Ovary (tissue), 10 donors: ENCODE data around the gene COPS8. TPM values are rescaled to one million over a fixed set of nuclear protein-coding genes. Genes with fewer than 3 reads are reported as not detected.

ENCODE experiments used
- DNase-seq, 5 donors: peaks; one replicate each; pipeline ENCODE4 v3.0.0-alpha.2; 2019 to 2020
- H3K27ac ChIP-seq, 2 donors: fragments of 200-600 bp; one replicate each; pipeline versions ENCODE4 v1.5.1 to v1.8.0; 2019 to 2022
- H3K27me3 ChIP-seq: fragments of 200-600 bp; one replicate; pipeline ENCODE4 v1.8.0; 2022
- H3K36me3 ChIP-seq: fragments of 200-600 bp; sonication (generic); one replicate; pipeline ENCODE4 v1.5.1; 2019
- H3K4me1 ChIP-seq: one replicate; pipeline ENCODE4 v1.8.1; 2013; ENCODE audit warnings: mild to moderate bottlenecking, moderate library complexity; ENCODE audit not compliant: insufficient read depth
- H3K4me3 ChIP-seq: fragments of 200-600 bp; sonication (generic); one replicate; pipeline ENCODE4 v1.5.1; 2017
- H3K9me3 ChIP-seq, 2 donors: fragments of 200-600 bp in 1 of 2; sonication (generic) in 1 of 2; one replicate each; pipeline versions ENCODE4 v1.5.1 to v1.8.1; 2013 to 2019; ENCODE audit warnings: mild to moderate bottlenecking in 1 of 2, moderate library complexity in 1 of 2
- CTCF ChIP-seq, 3 donors: fragments of 450-650 bp in 2 of 3; fragments of 200-600 bp in 1 of 3; IDR thresholded peaks; one replicate each; pipeline versions ENCODE4 v1.5.1 to v1.8.0; 2016 to 2022; ENCODE audit warnings: antibody characterized with exemption in 3 of 3, mild to moderate bottlenecking in 1 of 3
- EP300 ChIP-seq: sonication (generic); formaldehyde crosslinking; IDR thresholded peaks from one replicate; pipeline ENCODE4 v1.6.1; 2017; ENCODE audit warnings: antibody characterized with exemption
- POLR2A ChIP-seq: fragments of 450-650 bp; IDR thresholded peaks from one replicate; pipeline ENCODE4 v1.6.1; 2017; ENCODE audit warnings: antibody characterized with exemption, mild to moderate bottlenecking, moderate library complexity
- WGBS, 3 donors: extraction: QIAGEN DNeasy Blood & Tissue Kit in 1 of 3; methylation state at CpG; one replicate each; pipeline versions ENCODE4 v1.1.5 to v1.1.7; 2013 to 2017; 5-methylcytosine and 5-hydroxymethylcytosine counted together
- intact Hi-C, 4 donors: fragments of 100-400 bp; cut with DNase I; formaldehyde crosslinking; loops; one replicate each; pipeline versions ENCODE4 v1.11.0 to v1.15.1; 2022 to 2023
- long read RNA-seq, 3 donors: library from polyadenylated mRNA in 2 of 3; unstranded in 2 of 3; transcript quantifications; one replicate each; pipeline ENCODE4 v2.0.0 and lab custom pipeline, GENCODE V29; 2021 to 2026
- polyA plus RNA-seq, 2 donors: library from polyadenylated mRNA; stranded (reverse); fragments of 200-250 nt in 1 of 2; fragments of 350-450 nt in 1 of 2; fragmentation: Illumina TruSeq in 1 of 2; extraction: RNeasy Lipid Tissue Mini Kit (QIAGEN cat#74804) in 1 of 2; gene quantifications; one replicate each; pipeline ENCODE4 v1.2.3, GENCODE V29; 2013 to 2014
- total RNA-seq, 7 donors: library from RNA; depleted of rRNA in 2 of 7; stranded (reverse); fragments of >200 nt in 2 of 7; fragmentation: NEBNext Ultra II Directional in 3 of 7; extraction: Animal tissue kit (Norgen Biotek cat#: 25700) in 3 of 7; gene quantifications; one replicate each; pipeline versions ENCODE4 v1.1.0 to v1.2.4, GENCODE V29; 2016 to 2023
- donor health status: DM: no; HTN: no; CAD: no; lungs with moderate emphysema.
- donor health status: DM: no; HTN: no; CAD: no.
- donor health status: Bipolar disorder and iron deficiency.
- donor health status: DM: yes; HTN: yes; CAD: no.
- donor health status: DM: no; HTN: no; CAD: no.
- donor health status: DM: yes; HTN: yes; CAD: no.

The COPS8 gene
- 10 to 100 TPM; 49.5 to 66.3 (median 56.6) TPM for total RNA-seq
- polyA plus RNA-seq: 100 to 1,000 TPM in 1 of 2 donors, 10 to 100 TPM in 1; 43.9 to 116 TPM
- long read RNA-seq, donor 1, full-length matches to known transcripts: 127 of 159 reads
- long read RNA-seq, donor 1, partial matches to known transcripts: 6 of 159 reads
- long read RNA-seq, donor 1, other reads (novel, unspliced or antisense): 26 of 159 reads
- long read RNA-seq, donor 2, full-length matches to known transcripts: 77 of 100 reads
- long read RNA-seq, donor 2, partial matches to known transcripts: 23 of 100 reads
- long read RNA-seq, donor 2, other reads (novel, unspliced or antisense): 0 of 100 reads
- long read RNA-seq, donor 3, full-length matches to known transcripts: 66 of 74 reads
- long read RNA-seq, donor 3, partial matches to known transcripts: 0 of 74 reads
- long read RNA-seq, donor 3, other reads (novel, unspliced or antisense): 8 of 74 reads

GRCh38 chr2:237085248-237086221, at the start of gene COPS8:
Gene COPS8, plus strand, starts transcription at chr2:237085889. Its CDS starts 76 bp downstream, at chr2:237085965.
- H3K27me3 ChIP-seq: no peaks in the 10 kb centered on the region
- peak; percentile 94 to 98 (median 96) for DNase-seq
- H3K27ac ChIP-seq: peak within 1 kb of the TSS; percentile 72 to 80
- peak; percentile 30 to 50 (median 41) for TF ChIP-seq CTCF (IDR thresholded peaks at IDR 0.05)
- peak; percentile 95 for TF ChIP-seq POLR2A
- TF ChIP-seq EP300: no peak
- no peaks in the 10 kb centered on the region for H3K9me3 ChIP-seq
- H3K4me1 ChIP-seq: no peaks in the 10 kb centered on the region
- WGBS, 3 donors: 0 to 1% (median 0%) methylated on average over 71 to 86 of the region's 86 CpGs
- intact Hi-C loops: no loop called here
- no peaks in the 10 kb centered on the region for H3K36me3 ChIP-seq
- peak within 1 kb of the TSS; percentile 92 for H3K4me3 ChIP-seq

- no peaks in the 10 kb centered on the region for H3K36me3 ChIP-seq
- no peak overlapping the region for H3K4me3 ChIP-seq
- WGBS, 3 donors: 94 to 95% (median 95%) methylated on average over 14 of the region's 14 CpGs
- DNase-seq: no peak
- no peaks in the 10 kb centered on the region for H3K27me3 ChIP-seq
- no peaks in the 10 kb centered on the region for H3K9me3 ChIP-seq
- TF ChIP-seq EP300 (no peak), POLR2A (no peak), CTCF (IDR thresholded peaks at IDR 0.05) (no peak)
- H3K27ac ChIP-seq: no peak overlapping the region
- H3K4me1 ChIP-seq: peaks cover 4% of the 10 kb centered on the region
- intact Hi-C loops: no loop called here
Observed at GRCh38 chr2:237039301-237040031, 46.2 kb upstream of the COPS8 start.

GRCh38 chr2:237041231-237041630, 44.5 kb upstream of the COPS8 start:
- no peaks in the 10 kb centered on the region for H3K27me3 ChIP-seq
- no peak overlapping the region for H3K4me3 ChIP-seq
- no peaks in the 10 kb centered on the region for H3K36me3 ChIP-seq
- peaks cover 4% of the 10 kb centered on the region for H3K4me1 ChIP-seq
- WGBS, 3 donors: 31 to 41% (median 38%) methylated on average over 11 of the region's 11 CpGs
- H3K27ac ChIP-seq: no peak overlapping the region
- intact Hi-C loops: no loop called here
- H3K9me3 ChIP-seq: no peaks in the 10 kb centered on the region
- TF ChIP-seq CTCF (IDR thresholded peaks at IDR 0.05) (no peak), POLR2A (no peak), EP300 (no peak)
- peak in 2 of 5 donors; percentile 40 to 69 for DNase-seq

DNA sequence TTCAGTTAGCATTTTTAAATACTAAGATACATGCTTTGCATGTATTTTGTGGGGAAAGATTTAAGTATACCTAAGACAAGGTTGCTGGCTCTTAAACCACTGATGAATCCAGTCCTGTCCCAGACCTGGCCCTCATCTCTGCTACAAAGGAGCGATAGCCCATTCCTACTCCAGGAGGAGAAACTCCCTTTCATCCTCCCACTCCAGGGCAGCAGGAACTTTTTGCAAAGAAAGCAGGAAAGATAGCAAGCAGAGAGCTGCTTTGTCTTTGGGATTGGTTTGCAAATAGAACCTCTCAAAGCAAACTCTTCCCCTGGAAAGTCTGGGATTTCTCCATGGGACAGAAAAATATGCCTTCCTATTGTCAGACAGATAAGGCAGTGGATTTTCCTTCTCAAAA, 43.6 kb upstream of the COPS8 start:
- no peak for TF ChIP-seq CTCF (IDR thresholded peaks at IDR 0.05)
- TF ChIP-seq POLR2A: no peak
- TF ChIP-seq EP300: no peak
- Histone ChIP-seq H3K4me3 (no peak overlapping the region), H3K36me3 (no peaks in the 10 kb centered on the region), H3K27me3 (no peaks in the 10 kb centered on the region), H3K27ac (no peak overlapping the region), H3K4me1 (peaks cover 4% of the 10 kb centered on the region), H3K9me3 (no peaks in the 10 kb centered on the region)
- intact Hi-C loops: no loop called here
- WGBS, 3 donors: 11 to 19% (median 13%) methylated on average over 1 of the region's 1 CpG
- DNase-seq: no peak
